ENCODE results near the gene SHANK3.
A peak's percentile ranks its signal among the peaks of the same experiment; 100 is the strongest.

SHANK3 gene

GRCh38 chr22:50699756-50700386 lies 27.2 kb downstream of the SHANK3 start:
- no peak for DNase-seq (ENCODE audit: low spot score)

DNA sequence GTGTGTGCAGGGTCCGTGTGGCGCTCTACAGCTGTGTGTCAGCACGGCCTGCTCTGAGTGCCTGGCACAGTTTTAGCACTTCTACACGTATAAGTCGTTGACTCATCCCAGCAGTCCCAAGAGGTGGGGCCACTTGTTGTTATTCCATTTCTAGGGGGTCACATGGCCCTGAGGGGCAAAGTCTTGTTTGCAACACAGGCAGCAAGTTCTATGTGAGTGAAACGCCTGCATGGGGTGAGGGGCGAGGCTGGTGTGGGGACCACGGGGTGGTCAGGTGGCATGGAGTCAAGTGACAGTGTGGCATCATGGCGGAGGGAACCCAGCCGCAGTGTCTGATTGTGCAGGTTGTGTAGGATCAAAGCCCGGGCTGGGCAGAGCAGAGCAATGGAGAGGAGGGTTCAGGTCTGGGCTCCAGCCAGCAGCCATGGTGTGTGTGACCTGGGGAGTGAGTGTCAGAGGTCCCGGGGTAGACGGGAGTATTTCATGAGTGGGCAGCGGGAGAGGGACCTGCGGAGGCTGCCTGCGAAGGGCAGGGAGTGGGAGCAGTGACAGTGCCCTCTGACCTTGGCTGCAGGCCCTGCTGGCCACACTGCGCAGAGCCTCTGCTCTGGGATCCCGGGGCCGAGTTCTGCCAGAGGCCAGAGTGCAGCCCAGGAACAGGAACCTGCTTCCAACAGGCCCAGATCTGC lies 27.9 kb downstream of the SHANK3 start:
- no peak for DNase-seq (ENCODE audit: low spot score)

GRCh38 chr22:50701076-50701419 lies 28.4 kb downstream of the SHANK3 start:
- no peak for DNase-seq (ENCODE audit: low spot score)

- DNase-seq (ENCODE audit: low spot score) = no peak
Observed at GRCh38 chr22:50701428-50702154, 29.0 kb downstream of the SHANK3 start.

- peak; percentile 15 for DNase-seq (ENCODE audit: low spot score)
Observed at GRCh38 chr22:50702261-50702671, 29.6 kb downstream of the SHANK3 start.

- no peak for DNase-seq (ENCODE audit: low spot score)
Observed at GRCh38 chr22:50702821-50703725, 30.4 kb downstream of the SHANK3 start.

- no peak for DNase-seq (ENCODE audit: low spot score)
Observed at GRCh38 chr22:50703726-50704509, 31.3 kb downstream of the SHANK3 start.

- no peak for DNase-seq (ENCODE audit: low spot score)
Observed at GRCh38 chr22:50704510-50705218, 32.0 kb downstream of the SHANK3 start.

DNA sequence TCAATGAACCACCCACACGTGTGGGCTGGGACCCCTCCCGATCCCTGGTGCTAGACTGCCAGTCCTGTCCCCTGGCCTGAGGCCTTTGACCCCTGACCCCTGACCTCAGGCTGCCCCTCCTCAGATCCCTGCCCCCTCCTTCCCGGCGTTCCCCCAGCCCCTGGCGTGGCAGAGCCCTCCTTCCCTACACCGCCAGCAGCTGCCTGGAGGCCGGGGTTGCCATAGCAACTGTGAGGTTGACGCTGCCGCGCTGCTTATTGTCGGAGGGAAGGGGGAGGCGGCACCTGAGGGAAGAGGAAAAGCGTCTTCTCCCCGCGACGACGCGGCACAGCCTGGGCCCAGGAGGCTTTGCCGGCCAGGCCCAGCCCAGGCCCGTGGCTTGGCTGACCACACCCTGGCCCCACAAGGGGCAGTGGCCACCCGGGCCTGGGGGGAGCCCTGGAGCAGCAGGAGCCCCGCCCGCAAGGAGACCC lies 32.6 kb downstream of the SHANK3 start:
- DNase-seq (ENCODE audit: low spot score) = no peak

- no peak for DNase-seq (ENCODE audit: low spot score)
Observed at GRCh38 chr22:50705851-50706351, 33.3 kb downstream of the SHANK3 start.

- no peak for DNase-seq (ENCODE audit: low spot score)
Observed at GRCh38 chr22:50706481-50707125, 34.0 kb downstream of the SHANK3 start.

DNA sequence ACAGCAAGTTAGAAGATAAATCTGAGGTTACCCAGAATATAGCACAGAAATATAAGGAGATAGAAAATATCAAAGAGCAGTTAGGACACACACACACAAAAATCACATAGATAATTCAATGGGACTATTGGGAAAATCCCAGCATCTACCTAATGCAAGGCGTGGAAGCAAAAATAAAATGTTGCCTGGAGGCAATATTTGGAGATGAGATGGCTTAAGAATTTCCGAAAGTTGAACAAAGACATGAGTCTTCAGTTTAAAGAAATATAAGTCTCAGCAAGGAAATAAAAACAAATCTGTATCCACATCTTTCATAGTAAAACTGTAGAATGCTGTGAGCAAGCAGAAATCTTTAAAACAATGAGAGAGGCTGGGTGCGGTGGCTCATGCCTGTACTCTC lies 35.9 kb downstream of the SHANK3 start:
- no peak for DNase-seq (ENCODE audit: low spot score)

- no peak for DNase-seq (ENCODE audit: low spot score)
Observed at GRCh38 chr22:50708996-50709395, 36.4 kb downstream of the SHANK3 start.

- DNase-seq (ENCODE audit: low spot score) = no peak
Observed at GRCh38 chr22:50710221-50710620, 37.6 kb downstream of the SHANK3 start.

GRCh38 chr22:50710886-50711285 lies 38.3 kb downstream of the SHANK3 start:
- no peak for DNase-seq (ENCODE audit: low spot score)

GRCh38 chr22:50711446-50712340 lies 39.1 kb downstream of the SHANK3 start:
- DNase-seq (ENCODE audit: low spot score) = no peak

GRCh38 chr22:50712341-50713007 lies 39.9 kb downstream of the SHANK3 start:
- DNase-seq (ENCODE audit: low spot score) = no peak

DNA sequence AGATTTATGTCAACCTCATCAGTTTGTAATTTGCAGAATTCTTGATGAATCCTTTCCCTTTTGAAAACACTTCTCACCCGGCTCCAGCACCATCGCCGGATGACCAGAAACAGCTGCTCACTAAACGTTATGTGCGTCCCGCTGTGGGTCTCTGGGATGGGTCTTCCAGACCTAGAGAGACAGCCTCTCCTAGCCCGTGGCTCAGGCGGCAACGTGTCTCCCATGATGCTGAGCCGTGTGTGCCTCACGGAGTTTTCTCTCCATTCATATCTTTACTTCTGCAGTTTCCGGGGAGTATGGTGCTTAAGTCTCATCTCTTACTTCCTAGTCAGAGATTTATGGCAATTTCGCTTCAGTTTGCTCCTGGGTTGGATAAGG lies 40.4 kb downstream of the SHANK3 start:
- DNase-seq (ENCODE audit: low spot score) = no peak
